Measurements from ENCODE around the gene LBX2.

DNA sequence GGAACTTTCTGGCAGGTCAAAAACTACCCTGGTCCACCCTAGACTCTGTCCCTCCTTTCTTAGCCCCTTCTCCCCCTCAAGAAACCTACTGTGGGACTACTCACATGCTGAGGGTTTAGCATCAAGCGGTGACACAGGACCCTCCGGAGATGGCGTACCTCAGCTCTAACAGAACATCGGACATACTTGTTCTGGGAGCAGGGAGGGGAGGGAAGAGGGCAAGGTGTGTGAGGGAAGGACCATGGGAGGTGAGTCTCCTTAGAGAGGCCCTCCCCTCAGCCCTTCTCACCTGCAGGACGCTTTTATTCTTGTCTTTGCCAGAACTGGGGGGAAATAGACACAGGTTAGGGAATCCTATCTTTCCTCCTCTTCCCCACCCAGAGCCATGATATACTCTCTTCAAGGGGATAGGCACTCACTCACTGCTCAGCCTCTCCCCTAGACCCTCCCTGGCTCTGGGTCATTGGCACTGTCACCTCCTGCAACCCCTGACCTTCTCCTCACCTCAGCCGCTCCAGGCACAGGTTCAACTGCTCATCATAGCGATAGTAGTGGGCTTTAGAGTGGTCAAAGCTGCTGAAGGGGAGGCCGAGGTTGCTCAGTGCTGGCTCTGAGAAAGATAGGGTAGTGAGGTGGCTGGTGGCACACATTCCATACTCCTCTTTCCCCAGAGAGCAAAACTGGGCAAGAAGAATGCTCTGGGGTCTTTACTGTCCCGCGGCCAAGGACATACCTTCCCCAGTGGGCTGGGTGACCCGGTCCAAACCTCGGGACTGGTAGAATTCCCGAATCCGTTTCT is 6.2 kb upstream of the LBX2 start:
- TF ChIP-seq POLR2A (IDR thresholded peaks at IDR 0.05) (no peak), POLR2AphosphoS5 (IDR thresholded peaks at IDR 0.05) (no peak)
- TF ChIP-seq, protein P1, sequence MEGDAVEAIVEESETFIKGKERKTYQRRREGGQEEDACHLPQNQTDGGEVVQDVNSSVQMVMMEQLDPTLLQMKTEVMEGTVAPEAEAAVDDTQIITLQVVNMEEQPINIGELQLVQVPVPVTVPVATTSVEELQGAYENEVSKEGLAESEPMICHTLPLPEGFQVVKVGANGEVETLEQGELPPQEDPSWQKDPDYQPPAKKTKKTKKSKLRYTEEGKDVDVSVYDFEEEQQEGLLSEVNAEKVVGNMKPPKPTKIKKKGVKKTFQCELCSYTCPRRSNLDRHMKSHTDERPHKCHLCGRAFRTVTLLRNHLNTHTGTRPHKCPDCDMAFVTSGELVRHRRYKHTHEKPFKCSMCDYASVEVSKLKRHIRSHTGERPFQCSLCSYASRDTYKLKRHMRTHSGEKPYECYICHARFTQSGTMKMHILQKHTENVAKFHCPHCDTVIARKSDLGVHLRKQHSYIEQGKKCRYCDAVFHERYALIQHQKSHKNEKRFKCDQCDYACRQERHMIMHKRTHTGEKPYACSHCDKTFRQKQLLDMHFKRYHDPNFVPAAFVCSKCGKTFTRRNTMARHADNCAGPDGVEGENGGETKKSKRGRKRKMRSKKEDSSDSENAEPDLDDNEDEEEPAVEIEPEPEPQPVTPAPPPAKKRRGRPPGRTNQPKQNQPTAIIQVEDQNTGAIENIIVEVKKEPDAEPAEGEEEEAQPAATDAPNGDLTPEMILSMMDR (IDR thresholded peaks at IDR 0.05): no peak
